GF-D8 (cell line): ENCODE data around the gene SRSF4.
"Not testable (repeated sequence)": the region's sequence is repeated elsewhere in the genome, so short reads cannot be mapped to it uniquely, and the experiment has no call there.

Source experiments
- DNase-seq: peaks from one replicate; lab custom pipeline; 2025; lab: John Stamatoyannopoulos, UW

The SRSF4 gene

DNA sequence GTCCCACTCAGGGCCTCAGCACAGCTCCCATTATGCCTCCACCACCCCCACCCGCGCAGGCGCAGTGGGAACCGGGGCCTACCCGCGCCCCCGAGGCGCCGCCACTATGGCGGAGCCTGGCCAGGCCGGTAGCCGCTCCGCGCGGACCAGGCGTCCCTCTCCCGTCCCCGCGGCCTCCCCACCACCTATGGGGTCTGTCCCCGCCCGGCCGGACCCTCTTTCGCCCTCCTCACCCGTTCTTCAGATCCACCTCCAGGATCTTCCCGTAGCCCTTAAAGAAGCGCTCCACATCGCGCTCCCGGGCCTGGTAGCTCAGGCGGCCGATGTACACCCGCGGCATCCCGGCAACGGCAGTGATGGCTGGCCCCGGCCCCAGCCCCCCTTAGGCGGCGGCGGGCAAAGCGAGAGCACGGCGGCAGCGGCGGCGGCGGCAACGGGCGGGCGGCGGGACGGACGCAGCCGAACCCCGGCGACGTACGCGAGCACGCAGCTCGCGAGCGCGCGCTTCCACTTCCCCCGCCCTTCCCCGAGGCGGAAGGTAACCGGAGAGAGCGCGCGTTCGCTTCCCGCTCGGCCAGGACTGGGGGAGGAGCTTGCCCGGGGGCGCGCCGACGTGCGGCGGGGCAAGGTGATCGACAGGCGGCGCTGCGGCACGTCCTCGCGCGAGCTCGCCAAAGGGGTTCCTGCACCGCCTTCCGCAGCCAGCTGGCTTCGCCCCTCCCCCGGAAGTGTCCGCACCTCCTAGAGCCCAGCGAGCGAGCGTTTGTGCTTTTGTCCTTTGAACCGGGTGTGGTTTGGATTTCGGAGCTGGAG is at the start of gene SRSF4:
Gene SRSF4 (minus strand): TSS at position 488 of the 813 bp plus-strand sequence. CDS start 148 bp downstream, at position 340.
- DNase-seq, result peak; percentile 91

DNA sequence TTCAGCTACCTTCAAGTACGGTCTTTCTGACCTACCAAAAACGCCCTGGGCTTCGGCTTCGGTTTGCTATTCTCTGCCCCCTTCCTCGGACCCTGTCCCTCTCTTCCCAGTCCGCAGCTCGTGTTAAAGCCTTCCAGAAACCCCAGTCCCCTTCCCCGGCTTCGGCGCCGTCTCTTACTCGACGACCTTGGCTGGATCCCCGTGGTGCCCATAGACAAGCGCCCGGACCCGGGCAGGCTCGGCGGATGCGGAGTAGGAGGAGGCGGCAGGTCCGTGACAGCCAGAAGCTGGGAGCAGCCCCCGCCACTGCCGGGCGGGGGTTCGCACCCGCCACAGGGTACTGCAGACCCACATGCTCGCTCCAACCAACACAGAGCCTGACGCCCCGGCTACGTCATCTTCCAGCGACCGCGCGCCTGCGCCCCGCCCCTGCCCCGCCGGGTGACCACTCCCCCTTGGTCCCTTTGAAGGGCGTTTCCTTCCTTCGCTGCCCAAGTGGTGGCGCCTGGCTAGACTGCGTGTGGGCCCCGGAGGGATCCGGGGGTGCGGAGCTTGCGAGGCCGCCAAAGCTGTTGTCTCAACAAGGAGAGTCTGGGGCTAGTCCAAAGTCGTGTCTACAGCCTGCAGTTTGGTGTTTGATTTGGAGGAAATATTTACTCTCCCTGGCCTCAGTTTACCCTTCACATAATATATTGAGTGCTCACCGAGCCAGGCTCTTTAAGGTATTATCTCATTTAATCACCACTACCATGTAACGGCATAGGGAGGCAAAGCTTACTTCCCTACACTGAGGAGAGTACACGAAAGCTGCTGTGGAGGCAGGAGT is 49.1 kb upstream of the SRSF4 start, which contains the start of gene MECR:
Gene MECR (minus strand): TSS at position 382 of the 826 bp plus-strand sequence. CDS start 28 bp downstream, at position 354.
- DNase-seq, result peak; percentile 80

DNA sequence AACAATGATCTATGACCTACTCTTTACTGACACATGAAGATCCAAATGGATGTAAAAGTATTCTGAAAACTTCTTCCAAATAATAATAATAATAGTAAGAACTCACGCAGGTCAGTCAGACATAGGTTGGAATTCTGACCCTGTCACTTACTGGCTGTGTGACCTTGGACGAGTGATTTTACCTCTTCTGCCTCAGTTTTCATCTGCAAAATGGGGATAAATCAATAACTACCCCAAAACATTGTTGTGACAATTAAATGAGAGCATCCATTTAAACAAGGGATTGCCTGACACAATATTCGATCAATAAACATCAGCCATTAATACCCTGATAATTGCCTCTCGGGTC is 48.5 kb upstream of the SRSF4 start:
- no peak for DNase-seq

DNA sequence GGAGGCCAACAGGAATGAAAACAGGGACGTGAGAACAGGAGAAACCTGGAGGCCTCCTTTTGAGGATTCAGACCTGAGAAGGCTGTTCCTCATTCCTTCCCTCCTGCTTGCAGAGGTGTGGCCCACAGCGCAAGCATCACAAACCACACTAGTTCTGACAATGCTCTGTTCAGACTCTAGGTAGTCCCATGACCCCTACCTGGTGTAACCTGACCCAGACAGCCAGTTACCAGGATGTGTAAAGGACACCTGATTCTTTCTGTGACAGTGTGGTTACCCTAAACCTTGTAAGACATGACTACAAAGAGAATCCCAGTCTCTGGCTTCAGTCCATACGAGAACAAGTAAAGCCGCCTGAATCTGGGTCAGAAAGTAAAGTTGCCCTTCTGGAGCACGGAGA is 45.8 kb upstream of the SRSF4 start:
- no peak for DNase-seq

DNA sequence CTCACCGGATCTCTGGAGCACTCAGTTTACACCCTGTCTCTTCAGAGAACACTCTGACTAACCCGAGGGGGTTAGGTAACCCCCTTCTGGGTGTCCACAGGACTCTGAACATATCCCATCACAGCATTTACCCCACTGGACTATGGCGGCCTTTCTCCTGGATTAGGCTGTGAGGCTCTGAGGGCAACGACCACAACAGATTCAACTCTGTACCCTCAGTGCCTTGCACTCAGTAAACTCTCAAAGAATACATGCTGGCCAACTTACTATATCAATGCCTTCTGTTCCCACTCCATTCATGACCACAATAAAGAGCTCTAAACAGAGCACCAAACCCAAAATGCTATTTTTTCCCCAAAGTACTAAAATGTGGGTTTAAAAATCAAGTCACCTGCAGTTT is 43.7 kb upstream of the SRSF4 start:
- no peak for DNase-seq

DNA sequence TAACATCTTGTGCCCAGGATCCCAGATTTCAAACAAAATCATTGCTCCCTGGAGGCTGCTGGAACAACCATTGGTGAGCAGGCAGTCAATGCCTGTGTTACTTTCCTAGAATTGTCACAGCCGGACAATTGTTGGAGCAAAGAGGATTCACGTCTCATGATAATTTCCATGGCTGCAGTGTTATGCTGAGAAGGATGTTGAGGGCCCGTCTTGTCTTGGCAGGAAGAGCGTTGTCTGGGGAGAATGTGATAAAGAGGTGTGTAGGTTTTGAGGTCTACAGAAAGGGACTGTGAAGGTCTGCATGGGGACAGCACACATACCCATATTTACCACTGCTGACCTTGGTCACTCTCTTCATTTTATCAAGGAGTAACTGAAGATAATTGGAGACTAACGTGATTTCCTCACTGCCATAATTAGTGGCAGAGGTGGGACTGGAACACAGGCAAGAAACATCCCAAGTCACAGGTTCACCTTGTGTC is 42.7 kb upstream of the SRSF4 start:
- DNase-seq, result no peak

DNA sequence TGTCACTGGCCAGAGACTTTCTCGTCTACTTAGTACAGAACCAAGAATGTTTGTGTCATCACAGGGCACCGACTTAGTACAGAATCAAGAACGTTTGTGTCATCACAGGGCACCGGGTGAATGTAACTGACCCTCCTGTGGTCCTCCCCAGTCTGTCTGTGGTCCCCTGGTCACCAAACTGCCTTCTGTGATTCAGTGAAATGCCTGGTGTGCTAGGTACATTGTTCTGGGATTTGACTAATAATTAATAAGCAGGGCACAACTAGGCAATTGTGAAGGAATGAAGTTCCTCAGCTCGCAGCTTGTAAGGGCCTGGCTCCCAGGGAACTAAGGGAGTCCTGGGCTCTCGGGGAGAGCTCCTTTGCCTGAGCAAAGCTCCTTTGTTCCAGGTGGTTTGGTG is 41.8 kb upstream of the SRSF4 start:
- no peak for DNase-seq

DNA sequence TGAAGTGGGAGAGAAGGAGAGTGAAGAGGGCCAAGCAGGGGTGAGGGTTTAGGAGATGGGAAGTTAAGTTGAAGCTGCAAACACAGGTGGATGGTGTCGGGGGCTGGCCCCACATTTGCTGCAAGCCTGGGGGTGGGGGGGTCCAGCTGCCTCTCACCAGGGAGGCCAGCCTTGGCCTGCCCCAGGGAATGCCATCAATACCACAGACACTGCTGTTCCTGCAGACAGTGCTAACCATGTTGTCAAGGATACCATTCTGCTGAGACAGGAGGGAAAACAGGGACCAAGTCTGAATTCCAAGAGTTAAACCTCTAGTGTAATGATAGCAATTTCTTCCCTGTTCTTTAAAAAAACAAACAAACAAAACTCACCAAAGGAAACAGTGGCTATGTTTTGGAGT is 41.0 kb upstream of the SRSF4 start:
- no peak for DNase-seq

DNA sequence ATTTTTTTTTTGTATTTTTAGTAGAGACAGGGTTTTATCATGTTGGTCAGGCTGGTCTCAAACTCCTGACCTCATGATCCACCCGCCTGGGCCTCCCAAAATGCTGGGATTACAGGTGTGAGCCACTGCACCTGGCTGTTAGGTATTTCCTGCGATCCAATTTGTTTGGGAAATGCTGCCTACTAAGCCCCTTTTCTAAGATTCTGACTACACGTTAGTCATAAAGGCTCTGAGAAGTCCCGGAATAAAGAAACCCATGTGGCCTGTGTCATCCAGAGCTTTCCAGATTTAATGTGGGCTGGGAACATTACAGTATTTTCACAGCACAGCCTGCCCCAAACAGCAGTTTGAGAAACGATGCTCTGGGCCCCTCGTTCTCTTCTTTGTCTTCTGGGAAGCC is 40.6 kb upstream of the SRSF4 start:
- not testable (repeated sequence) for DNase-seq

DNA sequence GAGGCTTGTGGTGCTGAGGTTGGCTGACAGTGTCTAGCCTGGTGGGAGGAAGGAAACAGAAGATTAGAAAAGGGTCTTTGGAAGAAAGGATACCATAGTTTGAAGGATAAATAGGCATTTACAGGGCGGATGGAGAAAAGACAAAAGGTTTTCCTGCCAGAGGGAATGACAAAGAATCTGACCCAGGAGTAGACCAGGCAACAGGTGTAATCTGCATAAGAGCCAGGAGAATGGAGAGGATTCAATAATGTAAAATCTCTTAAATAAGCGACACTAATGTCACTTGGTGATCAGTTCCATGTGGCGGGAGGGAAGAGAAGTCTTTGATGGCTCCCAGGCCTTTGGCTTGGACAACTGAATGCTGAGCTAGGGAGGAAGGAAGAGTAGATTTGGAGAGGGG is 39.6 kb upstream of the SRSF4 start:
- no peak for DNase-seq

DNA sequence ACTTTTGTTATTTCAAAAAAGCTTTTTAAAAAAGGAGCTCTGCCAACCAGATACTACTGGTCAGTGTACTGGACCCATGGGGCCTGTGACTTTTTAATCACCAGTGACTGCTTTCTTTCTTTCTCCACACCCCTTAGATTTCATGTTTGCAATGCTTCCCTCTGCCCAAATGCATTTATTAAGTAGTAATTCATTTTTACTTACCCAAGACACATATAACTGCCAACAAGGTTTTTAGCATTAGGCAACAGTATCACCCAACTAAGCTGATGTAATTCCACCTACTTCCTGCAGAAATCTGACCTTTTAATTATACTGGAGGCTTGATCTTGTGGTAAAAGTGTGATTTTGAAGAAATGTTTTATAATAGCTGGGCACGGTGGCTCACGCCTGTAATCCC is 36.5 kb upstream of the SRSF4 start:
- DNase-seq, result peak; percentile 10

DNA sequence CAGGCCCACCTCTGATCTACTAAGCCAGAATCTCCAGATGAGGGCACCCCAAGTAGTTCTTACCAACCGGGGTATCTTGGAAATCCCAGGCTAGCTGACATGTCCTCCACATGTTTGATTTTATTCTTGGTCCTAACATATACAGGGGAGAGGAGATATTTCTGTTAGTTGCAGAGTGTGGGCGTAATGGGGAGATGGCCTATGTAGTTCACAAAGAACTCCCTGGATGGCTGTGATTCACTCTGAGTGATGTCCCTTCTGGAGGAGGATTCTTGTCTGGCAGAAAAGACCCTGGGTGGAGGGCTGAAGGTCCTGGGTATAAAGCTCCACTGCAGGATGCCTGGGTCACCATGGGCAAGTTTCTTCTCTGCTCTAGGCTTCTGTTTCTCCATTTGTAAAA is 35.9 kb upstream of the SRSF4 start:
- DNase-seq, result no peak

DNA sequence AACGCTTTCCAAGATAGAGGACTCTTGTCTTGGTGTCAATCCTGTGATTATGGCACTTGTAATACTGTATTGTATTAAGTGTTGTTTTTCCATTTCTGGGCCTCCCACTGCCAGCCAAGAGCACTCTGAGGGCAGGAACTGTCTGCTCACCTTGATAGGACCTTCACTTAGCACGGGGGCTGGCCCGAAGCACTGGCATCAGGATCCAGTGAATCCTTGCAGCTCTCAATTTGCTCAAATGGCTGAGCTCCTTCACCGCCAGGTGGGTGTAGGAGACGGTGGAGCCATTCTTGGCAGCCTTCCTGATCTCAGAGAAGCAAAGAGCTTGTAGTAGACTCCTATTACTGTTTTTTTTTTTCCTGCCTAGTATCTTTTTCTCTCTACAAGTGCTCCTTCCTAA is 31.4 kb upstream of the SRSF4 start:
- DNase-seq, result no peak

DNA sequence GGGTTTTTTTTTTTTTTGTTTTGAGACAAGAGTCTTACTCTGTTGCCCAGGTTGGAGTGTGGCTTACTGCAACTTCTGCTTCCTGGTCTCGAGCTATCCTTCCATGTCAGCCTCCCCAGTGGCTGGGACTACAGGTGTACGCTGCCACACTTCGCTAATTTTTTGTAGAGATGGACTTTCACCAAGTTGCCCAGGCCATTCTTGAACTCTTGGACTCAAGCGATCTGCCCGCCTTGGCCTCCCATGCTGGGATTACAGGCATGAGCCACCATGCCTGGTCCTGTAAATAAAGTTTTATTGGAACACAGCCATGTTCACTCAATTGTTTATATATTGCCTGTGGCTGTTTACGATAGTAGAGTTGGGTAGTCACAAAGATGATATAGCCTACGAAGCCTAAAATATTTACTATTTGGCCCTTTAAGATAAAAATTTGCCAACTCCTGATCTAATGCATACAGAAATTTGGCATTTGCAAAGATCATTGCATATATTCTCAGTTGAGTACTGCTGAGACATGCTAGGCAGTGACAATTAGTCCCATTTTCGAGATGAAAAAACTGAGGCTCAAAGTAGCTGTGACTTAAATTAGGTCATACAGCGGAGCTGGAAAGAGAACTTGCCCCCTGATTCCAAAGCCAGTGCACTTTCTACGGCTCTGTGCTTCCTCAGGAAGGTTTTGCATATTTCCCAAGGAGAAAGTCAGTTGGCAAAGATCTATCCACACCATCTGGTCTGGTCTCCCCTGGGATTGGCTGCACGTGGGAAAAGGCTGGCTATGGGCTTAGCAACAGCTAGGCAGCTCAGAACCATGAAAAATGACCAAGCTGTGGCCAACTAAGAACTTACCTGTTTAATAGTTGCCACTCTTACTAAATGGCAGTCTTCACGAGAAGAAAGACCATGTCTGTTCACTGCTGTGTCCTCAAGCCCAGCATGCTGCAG is 29.7 kb upstream of the SRSF4 start:
- no peak for DNase-seq

DNA sequence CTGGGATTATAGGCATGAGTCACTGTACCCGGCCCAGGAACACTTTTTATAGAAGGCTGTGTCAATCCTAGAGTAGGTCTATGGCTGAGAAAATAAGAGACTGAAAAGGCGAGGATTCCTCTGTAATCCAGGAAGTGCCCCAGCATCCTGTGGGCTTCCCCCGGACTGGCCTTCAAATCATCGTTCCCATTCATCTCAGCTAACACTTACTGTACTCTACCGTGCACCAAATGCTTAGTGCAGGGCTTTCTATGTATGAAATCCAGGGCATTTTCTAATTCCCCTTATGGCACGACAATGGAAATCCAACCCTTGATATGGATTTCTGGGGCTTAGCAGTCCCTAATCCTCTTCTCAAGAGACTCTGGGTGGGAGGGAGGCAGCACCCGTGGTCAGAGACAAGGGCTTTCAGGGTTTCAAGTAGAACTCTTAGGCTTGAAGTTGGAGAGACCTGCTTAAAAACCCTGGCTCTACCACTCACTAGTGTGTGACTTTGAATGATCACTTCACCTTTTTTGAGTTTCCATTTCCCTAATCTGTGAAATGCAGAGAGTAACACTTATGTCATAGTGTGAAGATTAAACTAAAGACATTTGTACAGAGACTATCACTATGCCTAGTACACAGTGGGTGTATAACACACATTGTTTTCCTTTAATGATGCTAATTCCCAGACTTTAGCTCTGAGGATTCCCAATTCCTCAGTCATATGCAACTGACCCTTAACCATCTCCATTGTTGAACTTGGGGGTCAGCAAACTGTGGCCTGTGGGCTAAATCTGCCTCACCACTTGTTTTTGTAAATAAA is 28.8 kb upstream of the SRSF4 start:
- DNase-seq, result no peak

DNA sequence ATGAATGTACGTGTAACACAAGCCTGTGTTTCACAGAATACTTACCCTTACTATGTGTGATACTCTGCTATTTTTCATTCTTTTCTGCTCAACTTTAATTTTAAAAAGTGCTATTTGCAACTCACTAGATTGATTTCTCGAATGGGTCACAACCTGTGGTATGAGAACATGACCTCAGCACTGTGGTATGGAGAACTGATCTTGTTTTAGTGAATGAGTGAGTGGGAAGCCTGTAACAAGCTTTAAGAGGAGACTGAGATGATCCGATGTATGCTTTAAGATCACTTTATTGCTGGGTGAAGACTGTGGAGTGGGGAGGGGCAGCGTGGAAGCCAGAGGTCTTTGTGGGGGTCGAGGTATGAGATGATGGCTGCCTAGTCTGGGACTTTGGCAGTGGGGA is 27.5 kb upstream of the SRSF4 start:
- no peak for DNase-seq

DNA sequence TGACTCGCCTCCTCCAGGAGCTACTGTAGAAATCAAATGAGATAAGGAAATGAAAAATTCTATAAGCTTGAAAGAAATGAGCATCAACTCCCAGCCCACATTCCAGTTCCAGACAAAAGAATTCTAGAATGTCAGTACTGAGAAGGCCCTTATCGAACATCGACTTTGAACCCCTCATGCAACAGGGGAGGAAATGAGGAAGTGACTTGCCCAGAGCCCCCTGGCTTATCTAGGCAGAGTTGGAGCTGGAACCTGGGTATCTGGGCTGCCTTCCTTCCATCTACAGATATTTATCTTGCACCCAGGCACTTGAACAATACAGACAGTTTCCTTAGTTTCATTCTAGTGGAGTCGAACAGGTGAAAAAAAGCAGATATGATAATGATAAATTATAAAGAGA is 26.7 kb upstream of the SRSF4 start:
- DNase-seq, result no peak

DNA sequence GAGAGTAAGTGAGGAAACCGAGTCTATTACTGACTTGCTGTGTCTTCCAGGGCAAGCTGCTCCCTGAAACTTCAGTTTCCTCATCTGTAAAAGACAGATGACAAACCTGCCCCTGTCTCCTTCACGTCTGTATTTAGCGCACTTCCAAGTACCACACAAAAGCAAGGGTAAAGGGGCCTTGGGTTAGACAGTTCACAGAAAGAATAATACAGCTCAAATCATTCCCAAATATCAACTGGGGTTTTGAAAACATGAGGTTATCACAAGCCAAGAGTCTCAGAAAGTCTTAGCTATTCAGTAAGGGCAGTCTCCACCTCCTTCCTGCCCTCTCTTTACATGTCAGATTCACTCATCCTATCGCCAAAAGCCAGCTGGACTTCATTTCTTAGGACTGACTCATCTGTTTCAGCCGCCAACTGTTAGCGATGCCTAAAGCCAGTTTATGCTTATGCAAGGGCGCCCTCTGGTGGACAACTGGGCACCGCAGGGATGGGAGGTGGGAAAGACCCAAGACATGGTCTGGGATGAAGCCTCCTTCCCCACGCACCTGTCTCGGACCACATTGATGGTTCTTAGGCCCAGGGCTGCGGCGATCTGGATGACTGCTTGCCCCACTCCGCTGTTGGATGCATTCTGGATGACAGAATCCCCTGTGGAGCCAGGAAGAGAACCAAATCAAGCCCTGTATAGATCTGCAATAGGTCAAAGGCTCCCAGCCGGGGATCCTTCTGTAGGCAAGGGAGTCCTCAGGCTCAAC is 21.1 kb upstream of the SRSF4 start:
- peak; percentile 62 for DNase-seq

DNA sequence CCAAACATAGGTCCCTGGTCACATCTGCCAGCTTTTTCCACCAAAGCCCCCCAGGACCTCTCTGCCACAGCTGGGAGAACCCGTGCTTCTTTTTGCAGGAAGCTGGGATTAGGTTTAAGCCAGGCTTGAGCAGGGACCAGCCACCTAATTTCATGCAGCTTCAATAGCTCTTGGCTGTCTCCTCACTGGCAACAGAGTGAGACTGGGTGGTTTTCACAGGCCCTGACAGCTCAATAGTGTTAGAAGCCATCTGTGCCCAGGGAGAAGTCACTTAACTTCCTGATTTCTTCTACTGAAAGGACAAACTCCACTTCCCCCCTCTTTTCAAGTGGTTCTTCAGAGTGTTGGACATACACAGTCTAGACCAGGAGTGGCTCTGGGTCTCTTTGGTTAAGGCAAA is 20.4 kb upstream of the SRSF4 start:
- DNase-seq, result peak; percentile 47

DNA sequence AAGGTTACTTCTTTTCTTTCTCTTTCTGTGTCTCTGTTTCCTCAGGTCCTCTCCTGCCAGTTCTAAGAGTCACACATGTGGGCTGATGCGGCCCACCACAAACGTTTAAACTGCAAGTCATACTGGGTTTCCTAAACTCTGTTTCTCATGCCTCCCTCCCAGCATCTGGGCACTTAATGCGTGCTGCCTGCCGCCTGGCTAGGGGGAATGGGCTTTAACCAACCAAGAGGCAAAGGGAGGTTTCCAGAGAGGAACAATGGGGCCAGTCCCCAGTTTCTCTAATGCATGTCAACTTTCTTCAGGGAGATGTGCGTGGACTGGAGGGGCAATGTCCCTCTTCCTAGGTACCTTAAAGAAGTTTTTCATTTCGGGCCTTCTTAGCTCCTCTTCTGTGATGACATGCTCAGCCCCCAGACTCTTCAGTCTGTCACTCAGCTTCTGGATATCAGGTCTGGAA is 19.9 kb upstream of the SRSF4 start:
- no peak for DNase-seq
